HG02870 (cell line): ENCODE measurements around the gene ELOB.
A peak's percentile ranks its signal among the peaks of the same experiment; 100 is the strongest.

Source experiments
- ATAC-seq: cut with Tn5 transposase; IDR thresholded peaks from one replicate; pipeline ENCODE4 v1.9.1; 2021; ENCODE audit warnings: mild to moderate bottlenecking, moderate library complexity; ENCODE audit not compliant: unreplicated experiment

The ELOB gene

GRCh38 chr16:2784358-2785100, 7.4 kb upstream of the ELOB start:
- ATAC-seq, result no peak

GRCh38 chr16:2783581-2784357, 6.7 kb upstream of the ELOB start:
- no peak for ATAC-seq

- no peak for ATAC-seq
These were observed 5.7 kb upstream of the ELOB start for GRCh38 chr16:2782583-2783351.

GRCh38 chr16:2779978-2780898, 3.2 kb upstream of the ELOB start:
- ATAC-seq, result no peak

- no peak for ATAC-seq
These were observed 2.3 kb upstream of the ELOB start for GRCh38 chr16:2779151-2779920.

GRCh38 chr16:2778630-2778958, 1.5 kb upstream of the ELOB start:
- no peak for ATAC-seq

GRCh38 chr16:2777903-2778629, 986 bp upstream of the ELOB start:
- peak; percentile 3 for ATAC-seq

GRCh38 chr16:2776500-2777139, 460 bp downstream of the ELOB start:
- ATAC-seq, result peak; percentile 18

- ATAC-seq, result no peak
These were observed 1.1 kb downstream of the ELOB start for GRCh38 chr16:2775765-2776499.

GRCh38 chr16:2775131-2775716, 1.9 kb downstream of the ELOB start:
- no peak for ATAC-seq

GRCh38 chr16:2774161-2774891, 2.8 kb downstream of the ELOB start:
- ATAC-seq, result no peak

GRCh38 chr16:2773188-2773968, 3.7 kb downstream of the ELOB start:
- no peak for ATAC-seq

- ATAC-seq, result no peak
These were observed 5.3 kb downstream of the ELOB start for GRCh38 chr16:2771496-2772402.

GRCh38 chr16:2770057-2770951, 6.8 kb downstream of the ELOB start:
- no peak for ATAC-seq
